ENCODE measurements around the gene PPP1R36.

DNA sequence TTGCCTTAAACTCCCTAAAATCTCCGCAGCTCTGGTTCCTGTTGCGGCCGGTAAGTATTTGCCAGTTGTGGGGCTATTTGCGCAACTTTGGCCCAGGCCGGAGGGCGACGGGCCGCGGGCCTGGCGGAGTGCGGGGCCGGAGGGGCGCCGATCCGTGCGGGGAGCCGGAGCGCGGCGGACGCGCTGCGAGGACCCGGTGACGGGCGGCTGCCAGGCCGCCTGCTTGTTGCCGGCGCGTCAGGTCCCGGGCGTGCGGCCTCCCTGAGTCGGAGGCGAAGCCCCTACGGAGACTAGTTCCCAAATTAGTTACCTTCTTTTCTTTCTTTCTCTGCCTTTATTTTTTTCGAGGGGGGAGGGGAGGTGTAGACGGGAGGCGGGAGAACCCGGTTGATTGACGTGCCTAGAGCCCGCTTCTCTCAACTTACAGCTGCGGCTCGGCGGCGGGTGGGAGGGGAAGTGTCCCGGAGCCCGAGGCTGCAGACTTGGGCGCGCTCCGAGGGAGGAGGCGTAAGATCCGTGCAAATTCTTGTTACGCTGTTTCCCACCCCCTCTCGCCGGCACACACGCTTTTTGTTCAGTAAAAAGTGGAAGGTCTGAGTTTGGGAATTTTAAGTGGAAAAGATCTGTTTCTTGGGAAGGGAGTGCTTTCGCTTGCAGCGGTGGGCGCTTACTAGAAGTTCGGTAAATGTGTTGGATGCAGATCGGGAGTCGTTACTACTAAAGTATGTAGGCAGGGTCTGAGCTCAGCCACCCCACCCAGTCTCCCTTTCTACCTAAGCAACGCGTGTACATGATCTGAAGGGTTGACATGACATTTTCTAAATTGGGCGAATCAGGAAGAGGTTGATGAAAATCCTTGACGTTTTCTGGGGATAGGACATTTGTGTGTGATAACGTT lies 44.6 kb upstream of the PPP1R36 start:
- TF ChIP-seq CTCF (IDR thresholded peaks at IDR 0.05) = no peak
- no peak for TF ChIP-seq POLR2A (IDR thresholded peaks at IDR 0.05)

Data from heart left ventricle (tissue), 13 donors.